HCEC 1CT (cell line): ENCODE results near the gene PRKN.

Experiments used
- DNase-seq: peaks from one replicate; pipeline ENCODE4 v3.0.0-alpha.2; 2017

PRKN gene

GRCh38 chr6:162088091-162088490, 639.5 kb downstream of the PRKN start:
- DNase-seq: no peak

DNA sequence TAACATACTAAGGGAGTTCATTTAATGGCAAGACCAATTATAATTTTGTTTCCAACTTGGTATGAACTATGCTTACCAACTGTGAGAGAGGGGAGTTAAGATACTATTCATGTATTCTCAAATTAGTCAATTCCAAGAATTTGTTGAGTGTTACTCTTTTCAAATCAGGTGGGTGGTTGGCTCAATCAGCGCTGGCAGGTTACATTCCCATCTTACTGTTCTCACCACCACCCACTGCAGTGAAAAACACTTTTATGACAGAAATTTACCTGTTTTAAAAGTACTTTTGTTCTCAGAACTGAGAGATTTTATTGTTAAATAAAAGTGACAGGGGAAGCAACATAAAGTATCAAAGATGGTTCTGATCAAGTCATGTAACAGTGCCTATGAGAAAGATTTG, 642.0 kb downstream of the PRKN start:
- no peak for DNase-seq

- no peak for DNase-seq
Measured at GRCh38 chr6:162082520-162082919, 645.0 kb downstream of the PRKN start.

- DNase-seq: no peak
Measured at GRCh38 chr6:162078667-162079066, 648.9 kb downstream of the PRKN start.

- no peak for DNase-seq
Measured at GRCh38 chr6:162078126-162078525, 649.4 kb downstream of the PRKN start.

GRCh38 chr6:162076816-162077215, 650.8 kb downstream of the PRKN start:
- no peak for DNase-seq

DNA sequence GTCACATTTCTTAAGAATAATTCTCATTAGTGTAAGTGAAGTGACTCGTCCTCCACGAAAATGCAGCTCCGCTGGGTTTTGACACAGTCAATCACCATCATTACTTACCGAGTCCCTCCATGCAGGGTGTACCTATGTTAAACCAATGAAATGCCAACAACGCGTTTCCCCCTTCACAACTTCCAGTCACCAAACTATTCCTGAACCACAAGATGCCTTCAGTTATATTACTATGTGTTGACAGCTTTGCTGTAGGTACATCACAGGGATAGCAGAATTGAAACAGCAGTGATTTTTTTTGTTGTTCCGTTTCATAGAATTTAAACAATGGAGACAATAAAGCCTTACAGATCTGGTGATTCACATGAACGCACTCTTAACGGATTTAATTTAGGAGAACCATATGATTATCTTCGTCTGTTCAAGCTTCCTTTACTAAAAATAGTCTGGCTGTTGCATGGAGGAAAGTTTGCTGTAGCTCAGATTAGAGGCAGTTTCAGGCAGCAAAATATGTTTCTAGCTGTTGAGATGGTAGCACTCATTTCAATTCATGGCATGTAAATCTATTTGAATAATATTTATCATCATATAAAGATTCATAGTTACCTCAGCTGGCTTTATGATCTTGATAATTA, 652.8 kb downstream of the PRKN start:
- no peak for DNase-seq

GRCh38 chr6:162070639-162071038, 656.9 kb downstream of the PRKN start:
- no peak for DNase-seq

DNA sequence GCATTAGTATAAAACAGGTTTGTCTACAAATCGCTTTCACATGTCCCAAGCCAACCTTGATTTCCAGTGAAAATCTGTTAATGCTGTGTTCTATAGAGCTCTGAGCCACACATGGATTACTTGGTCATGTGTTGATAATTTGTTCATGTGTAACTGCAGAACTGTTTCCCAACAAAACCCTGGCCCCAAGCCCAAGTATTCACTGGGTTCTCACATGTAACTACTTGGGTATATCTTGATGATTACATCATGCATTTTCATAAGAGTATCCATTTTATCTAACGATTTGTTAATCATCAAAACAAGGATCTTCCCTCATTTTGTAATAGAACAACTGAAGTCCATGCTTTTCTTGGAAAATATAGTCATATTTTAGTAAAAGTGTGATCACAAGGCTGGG, 657.6 kb downstream of the PRKN start:
- no peak for DNase-seq

- no peak for DNase-seq
Measured at GRCh38 chr6:162068340-162068739, 659.2 kb downstream of the PRKN start.

GRCh38 chr6:162063666-162064065, 663.9 kb downstream of the PRKN start:
- DNase-seq: no peak

GRCh38 chr6:162058281-162058875, 669.2 kb downstream of the PRKN start:
- no peak for DNase-seq

- DNase-seq: no peak
Measured at GRCh38 chr6:162056745-162057144, 670.8 kb downstream of the PRKN start.

GRCh38 chr6:162056061-162056460, 671.5 kb downstream of the PRKN start:
- no peak for DNase-seq

- no peak for DNase-seq
Measured at GRCh38 chr6:162055365-162055764, 672.2 kb downstream of the PRKN start.

GRCh38 chr6:162053084-162053483, 674.5 kb downstream of the PRKN start:
- no peak for DNase-seq

DNA sequence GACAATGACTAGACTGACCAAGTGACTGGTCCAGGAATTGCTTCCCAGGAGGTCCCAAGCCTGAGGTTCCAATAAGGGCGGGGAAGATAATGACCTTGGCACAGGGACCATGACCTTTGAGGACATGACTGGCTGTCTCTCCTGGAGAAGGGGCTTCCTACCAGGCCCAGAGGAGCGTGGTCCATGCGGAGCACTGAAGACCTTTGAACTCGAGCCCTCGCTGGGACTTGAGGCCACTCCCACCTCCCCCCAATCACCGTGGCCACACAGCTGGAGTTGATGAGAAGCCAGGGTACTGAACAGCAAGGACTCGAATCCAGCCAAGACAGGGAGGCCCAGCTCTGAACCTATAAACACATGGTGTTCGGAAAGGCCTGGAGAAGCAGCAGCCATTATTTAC, 677.0 kb downstream of the PRKN start:
- DNase-seq: no peak

- DNase-seq: no peak
Measured at GRCh38 chr6:162046324-162046723, 681.2 kb downstream of the PRKN start.

GRCh38 chr6:162032620-162033019, 694.9 kb downstream of the PRKN start:
- DNase-seq: no peak

- no peak for DNase-seq
Measured at GRCh38 chr6:162029873-162030576, 697.5 kb downstream of the PRKN start.

- no peak for DNase-seq
Measured at GRCh38 chr6:162026843-162027242, 700.7 kb downstream of the PRKN start.

- no peak for DNase-seq
Measured at GRCh38 chr6:162026031-162026430, 701.5 kb downstream of the PRKN start.

DNA sequence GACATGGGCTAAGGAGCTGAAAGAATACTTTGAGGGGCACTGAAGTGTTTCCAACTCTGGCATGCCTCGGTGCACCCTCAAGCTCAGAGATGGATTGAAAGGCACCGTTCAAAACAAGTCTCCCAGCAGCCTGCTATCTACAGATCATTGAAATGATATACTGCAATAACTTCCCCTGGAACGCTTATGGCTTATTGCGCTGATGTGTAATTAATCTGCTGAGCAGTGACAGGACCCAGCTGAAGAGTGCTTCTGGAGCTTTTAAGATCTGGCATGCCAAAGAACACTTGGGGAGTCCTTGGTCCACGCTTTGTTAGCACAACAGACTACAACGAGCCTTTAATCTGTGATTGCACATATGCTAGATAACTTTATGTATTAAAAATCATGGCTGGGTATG, 708.2 kb downstream of the PRKN start:
- DNase-seq: no peak

GRCh38 chr6:162017536-162017935, 710.0 kb downstream of the PRKN start:
- DNase-seq: no peak
